ENCODE data around the gene MEIOSIN. TPM values are rescaled to one million over a fixed set of nuclear protein-coding genes. Genes with fewer than 3 reads are reported as not detected.
A peak's percentile ranks its signal among the peaks of the same experiment; 100 is the strongest.

The MEIOSIN gene
- total and polyA plus RNA-seq, 2 of the 4 experiments (the other 2 are of a cell fraction): not detected

DNA sequence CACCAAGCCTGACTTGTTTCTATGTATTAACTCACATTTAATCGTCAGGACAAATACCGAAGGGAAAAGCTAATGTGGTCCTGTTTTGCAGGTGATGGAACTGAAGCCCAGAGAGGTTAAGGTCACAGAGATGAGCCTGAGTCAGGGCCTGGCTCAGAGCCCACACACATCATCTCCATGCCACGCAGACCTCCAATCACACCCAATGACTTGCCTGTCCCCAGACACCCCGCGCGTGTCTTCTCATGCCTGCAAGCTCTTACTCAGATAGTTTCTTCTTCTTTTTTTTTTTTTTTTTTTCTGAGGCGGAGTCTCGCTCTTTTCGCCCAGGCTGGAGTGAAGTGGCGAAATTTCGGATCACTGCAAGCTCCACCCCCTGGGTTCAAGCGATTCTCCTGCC, 19.4 kb downstream of the MEIOSIN start:
- TF ChIP-seq MXI1 (IDR thresholded peaks at IDR 0.05; ENCODE audit: borderline replicate concordance, low read depth, low read length): no peak
- no peak for TF ChIP-seq FOS (IDR thresholded peaks at IDR 0.05; ENCODE audit: low read depth, low read length)
- TF ChIP-seq BHLHE40 (IDR thresholded peaks at IDR 0.05; ENCODE audit: low read depth, low read length): no peak
- TF ChIP-seq, protein P1, sequence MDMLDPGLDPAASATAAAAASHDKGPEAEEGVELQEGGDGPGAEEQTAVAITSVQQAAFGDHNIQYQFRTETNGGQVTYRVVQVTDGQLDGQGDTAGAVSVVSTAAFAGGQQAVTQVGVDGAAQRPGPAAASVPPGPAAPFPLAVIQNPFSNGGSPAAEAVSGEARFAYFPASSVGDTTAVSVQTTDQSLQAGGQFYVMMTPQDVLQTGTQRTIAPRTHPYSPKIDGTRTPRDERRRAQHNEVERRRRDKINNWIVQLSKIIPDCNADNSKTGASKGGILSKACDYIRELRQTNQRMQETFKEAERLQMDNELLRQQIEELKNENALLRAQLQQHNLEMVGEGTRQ (IDR thresholded peaks at IDR 0.05; ENCODE audit: low read depth, low read length): no peak
- TF ChIP-seq POLR2A (IDR thresholded peaks at IDR 0.05; ENCODE audit: low read depth, low read length): no peak
- no peak for TF ChIP-seq RAD21 (IDR thresholded peaks at IDR 0.05; ENCODE audit: low read length)
- no peak for TF ChIP-seq RFX5 (IDR thresholded peaks at IDR 0.05; ENCODE audit: low read depth, low read length)
- TF ChIP-seq, protein P2, sequence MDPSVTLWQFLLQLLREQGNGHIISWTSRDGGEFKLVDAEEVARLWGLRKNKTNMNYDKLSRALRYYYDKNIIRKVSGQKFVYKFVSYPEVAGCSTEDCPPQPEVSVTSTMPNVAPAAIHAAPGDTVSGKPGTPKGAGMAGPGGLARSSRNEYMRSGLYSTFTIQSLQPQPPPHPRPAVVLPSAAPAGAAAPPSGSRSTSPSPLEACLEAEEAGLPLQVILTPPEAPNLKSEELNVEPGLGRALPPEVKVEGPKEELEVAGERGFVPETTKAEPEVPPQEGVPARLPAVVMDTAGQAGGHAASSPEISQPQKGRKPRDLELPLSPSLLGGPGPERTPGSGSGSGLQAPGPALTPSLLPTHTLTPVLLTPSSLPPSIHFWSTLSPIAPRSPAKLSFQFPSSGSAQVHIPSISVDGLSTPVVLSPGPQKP (IDR thresholded peaks at IDR 0.05; ENCODE audit: borderline replicate concordance, low read depth, low read length): no peak
- TF ChIP-seq MAFK (IDR thresholded peaks at IDR 0.05; ENCODE audit: low read depth, low read length): no peak
- TF ChIP-seq NFE2L2 (IDR thresholded peaks at IDR 0.05; ENCODE audit: low read depth, low read length): no peak
- no peak for TF ChIP-seq SMC3 (IDR thresholded peaks at IDR 0.05; ENCODE audit: low read depth, low read length)
- TF ChIP-seq RCOR1 (IDR thresholded peaks at IDR 0.05; ENCODE audit: insufficient replicate concordance, low read length): no peak
- TF ChIP-seq MAZ (IDR thresholded peaks at IDR 0.05; ENCODE audit: borderline replicate concordance, low read depth, low read length): no peak
- no peak for TF ChIP-seq CHD1 (IDR thresholded peaks at IDR 0.05; ENCODE audit: low read depth, low read length)
- BruUV-seq (replicated peaks): no TSS peak
- DNase-seq (no peak), ATAC-seq (ENCODE audit: low read depth) (no peak)
- 100% methylated on average over 2 of the region's 12 CpGs; no CpG with 5 or more reads in 1 of the 2 experiments for WGBS, 2 experiments (ENCODE audit: extremely low coverage in 2 of 2, insufficient read length in 1 of 2)
- H3K27ac ChIP-seq (ENCODE audit: insufficient read depth, low read length): no peak overlapping the region
- no peaks in the 10 kb centered on the region for H3K79me1 ChIP-seq (ENCODE audit: low read depth in 1 of 2, low read length in 2 of 2)
- no peak overlapping the region for H4K91ac ChIP-seq (ENCODE audit: insufficient read depth, low read depth, low read length)
- H4K8ac ChIP-seq (ENCODE audit: low read depth in 2 of 2, low read length in 2 of 2): no peak overlapping the region
- POLR2A ChIA-PET (ENCODE audit: unreplicated experiment): interaction anchor here (0.7 kb wide), 1 partner anchor 15 kb away, joined by 10 read pairs; no protein-coding TSS in a partner anchor
- no peak overlapping the region for H2BK120ac ChIP-seq (ENCODE audit: low read depth, low read length)
- no peak overlapping the region for H3K4me2 ChIP-seq (ENCODE audit: low read depth, low read length)
- in situ Hi-C loops (cut with MboI; ENCODE audit: low sequenced_read_pairs) (no loop called here), intact Hi-C loops (cut with micrococcal nuclease) (no loop called here), dilution Hi-C loops (cut with HindIII; ENCODE audit: low sequenced_read_pairs, unreplicated experiment) (no loop called here)
- no peaks in the 10 kb centered on the region for H3K36me3 ChIP-seq (ENCODE audit: control insufficient read depth, insufficient read depth, low read length)
- H4K5ac ChIP-seq (ENCODE audit: low read depth, low read length): no peak overlapping the region
- no peak overlapping the region for H2BK15ac ChIP-seq (ENCODE audit: low read depth, low read length)
- H2AFZ ChIP-seq (replicated peaks; ENCODE audit: low read length, poor library complexity): peak overlapping the region; percentile 51
- no peaks in the 10 kb centered on the region for H4K20me1 ChIP-seq (ENCODE audit: insufficient read depth, low read length)
- no peak overlapping the region for H2AK5ac ChIP-seq (ENCODE audit: low read depth, low read length)
- no peaks in the 10 kb centered on the region for H3K9me1 ChIP-seq (ENCODE audit: insufficient read depth, low read length)
- CTCF ChIA-PET: no interaction called here
- no peak overlapping the region for H3K9ac ChIP-seq (ENCODE audit: low read depth, low read length)
- no peak overlapping the region for H3K23ac ChIP-seq (ENCODE audit: low read depth, low read length)
- H3K4me3 ChIP-seq (ENCODE audit: insufficient read depth, low read depth, low read length): no peak overlapping the region
- no peak overlapping the region for H2AK9ac ChIP-seq (replicated peaks; ENCODE audit: low read depth, low read length, poor library complexity)
- H3K4me1 ChIP-seq (ENCODE audit: control insufficient read depth, insufficient read depth, low read length): no peaks in the 10 kb centered on the region
- no peak overlapping the region for H3K4ac ChIP-seq (ENCODE audit: low read depth, low read length)
- H2BK20ac ChIP-seq (ENCODE audit: low read depth, low read length): no peak overlapping the region
- no peak overlapping the region for H3K18ac ChIP-seq (ENCODE audit: low read depth, low read length)
- H2BK5ac ChIP-seq (ENCODE audit: low read depth, low read length, poor library complexity, severe bottlenecking): no peak overlapping the region
- no peak overlapping the region for H3K14ac ChIP-seq (replicated peaks; ENCODE audit: low read depth, low read length)
- no peaks in the 10 kb centered on the region for H3K9me3 ChIP-seq (ENCODE audit: control insufficient read depth, insufficient read depth, low read length)
- H3K56ac ChIP-seq (ENCODE audit: extremely low read depth, insufficient read depth, low read length): no peak overlapping the region
- H3K27me3 ChIP-seq (ENCODE audit: control insufficient read depth, insufficient read depth, low read length): peaks cover under 1% of the 10 kb centered on the region; the same call in 1 of the 2 replicates
